Breast epithelium (tissue), 4 donors: Measurements from ENCODE around the gene ZNF830. TPM values are rescaled to one million over a fixed set of nuclear protein-coding genes. Genes with fewer than 3 reads are reported as not detected.
"Not testable (repeated sequence)": the region's sequence is repeated elsewhere in the genome, so short reads cannot be mapped to it uniquely, and the experiment has no call there.

Experiments used
- DNase-seq, 2 donors: peaks; one replicate each; pipeline ENCODE4 v3.0.0-alpha.2; 2019; ENCODE audit warnings: low spot score in 2 of 2
- H3K27ac ChIP-seq, 2 donors: fragments of 200-600 bp; sonication (generic) in 1 of 2; one replicate each; pipeline ENCODE4 v1.5.1; 2016 to 2019; ENCODE audit warnings: mild to moderate bottlenecking in 1 of 2
- H3K27me3 ChIP-seq, 2 donors: fragments of 200-600 bp; sonication (generic) in 1 of 2; one replicate each; pipeline versions ENCODE4 v1.5.1 to v1.6.0; 2017 to 2019; ENCODE audit warnings: control low read depth in 1 of 2, mild to moderate bottlenecking in 1 of 2
- H3K36me3 ChIP-seq: fragments of 200-600 bp; one replicate; pipeline ENCODE4 v1.5.1; 2019
- H3K4me1 ChIP-seq, 2 donors: fragments of 200-600 bp; sonication (generic); one replicate each; pipeline ENCODE4 v1.5.1; 2016 to 2019; ENCODE audit warnings: control low read depth in 1 of 2
- H3K4me3 ChIP-seq, 3 donors: fragments of 200-600 bp; sonication (generic); 1 replicate in 2 of 3; 2 replicates in 1 of 3; pipeline ENCODE4 v1.5.1; 2016 to 2019; ENCODE audit warnings: mild to moderate bottlenecking in 3 of 3, moderate library complexity in 2 of 3
- H3K9me3 ChIP-seq, 2 donors: fragments of 200-600 bp; sonication (generic) in 1 of 2; one replicate each; pipeline ENCODE4 v1.5.1; 2016 to 2019; ENCODE audit warnings: control low read depth in 1 of 2
- CTCF ChIP-seq, 3 donors: fragments of 450-650 bp; IDR thresholded peaks; one replicate each; pipeline ENCODE4 v1.5.1; 2016 to 2017; ENCODE audit warnings: antibody characterized with exemption in 3 of 3, mild to moderate bottlenecking in 3 of 3, moderate library complexity in 3 of 3
- POLR2A ChIP-seq: fragments of 450-650 bp; IDR thresholded peaks from one replicate; pipeline ENCODE4 v1.6.1; 2016; ENCODE audit warnings: antibody characterized with exemption, mild to moderate bottlenecking, moderate library complexity
- POLR2AphosphoS5 ChIP-seq, 3 donors: sonication (generic); formaldehyde crosslinking; IDR thresholded peaks; one replicate each; pipeline ENCODE4 v1.6.1; 2017; ENCODE audit warnings: antibody characterized with exemption in 3 of 3
- intact Hi-C: fragments of 100-400 bp; cut with DNase I; formaldehyde crosslinking; loops from one replicate; pipeline ENCODE4 v1.15.1; 2023; ENCODE audit warnings: low total_unique reads
- total RNA-seq, 3 donors: library from RNA; depleted of rRNA; stranded (reverse); fragments of >200 nt; gene quantifications; one replicate each; pipeline ENCODE4 v1.1.0, GENCODE V29; 2016

The ZNF830 gene
- total RNA-seq, 3 donors from 2014 or later: 11.4 to 17.6 (median 15.1) TPM

- Histone ChIP-seq H3K27ac (peak overlapping the region; percentile 75 to 79), H3K27me3 (no peaks in the 10 kb centered on the region), H3K9me3 (no peaks in the 10 kb centered on the region), H3K4me1 (peaks cover 0 to 9% of the 10 kb centered on the region in 2 donors), H3K36me3 (no peaks in the 10 kb centered on the region), H3K4me3 (no peak overlapping the region)
- peak in 1 of 2 donors; percentile 48 for DNase-seq
- intact Hi-C loops: no loop called here
- TF ChIP-seq POLR2A (no peak), CTCF (IDR thresholded peaks at IDR 0.05) (peak in 2 of 3 donors; percentile 40 to 60)
Measured at GRCh38 chr17:34998205-34998604, 36.9 kb downstream of the ZNF830 start.

DNA sequence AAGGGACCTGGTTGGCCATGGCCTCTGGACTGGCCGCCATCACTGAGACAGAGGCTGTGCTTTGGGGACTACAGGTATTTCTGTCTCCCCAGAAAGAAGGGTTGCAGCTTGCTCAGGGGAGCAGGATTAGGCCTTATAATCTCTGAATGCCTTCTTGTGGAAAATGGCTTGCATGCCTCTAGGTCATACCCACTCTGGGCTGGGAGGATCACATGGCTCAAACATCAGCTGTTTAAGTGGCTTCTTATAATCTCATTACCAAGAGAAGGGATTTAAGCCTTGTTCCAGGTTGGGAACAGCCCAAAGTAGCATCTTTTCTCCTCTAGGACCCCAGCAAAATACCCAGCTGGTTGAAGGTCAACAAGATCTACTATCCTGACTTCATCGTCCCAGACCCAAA is 38.1 kb downstream of the ZNF830 start:
- intact Hi-C loops: no loop called here
- DNase-seq: no peak
- Histone ChIP-seq H3K36me3 (no peaks in the 10 kb centered on the region), H3K9me3 (no peaks in the 10 kb centered on the region), H3K4me3 (no peak overlapping the region), H3K4me1 (peaks cover 0 to 9% of the 10 kb centered on the region in 2 donors), H3K27me3 (no peaks in the 10 kb centered on the region), H3K27ac (no peak overlapping the region)
- TF ChIP-seq POLR2A (no peak), POLR2AphosphoS5 (IDR thresholded peaks at IDR 0.05) (no peak)

GRCh38 chr17:35000965-35001364 is 39.6 kb downstream of the ZNF830 start:
- H3K4me3 ChIP-seq, DNase-seq, H3K9me3 ChIP-seq, H3K27ac ChIP-seq, intact Hi-C loops, H3K36me3 ChIP-seq, H3K27me3 ChIP-seq, H3K4me1 ChIP-seq: not testable (repeated sequence)

- no peaks in the 10 kb centered on the region for H3K36me3 ChIP-seq
- no peaks in the 10 kb centered on the region for H3K9me3 ChIP-seq
- intact Hi-C loops: no loop called here
- no peak for TF ChIP-seq POLR2AphosphoS5 (IDR thresholded peaks at IDR 0.05)
- no peak for TF ChIP-seq CTCF (IDR thresholded peaks at IDR 0.05)
- TF ChIP-seq POLR2A: no peak
- H3K4me3 ChIP-seq: no peak overlapping the region
- H3K4me1 ChIP-seq: peaks cover 0 to 9% of the 10 kb centered on the region in 2 donors
- peak overlapping the region in 1 of 2 donors; percentile 15 for H3K27ac ChIP-seq
- no peak for DNase-seq
- H3K27me3 ChIP-seq: no peaks in the 10 kb centered on the region
Measured at GRCh38 chr17:35001549-35001948, 40.2 kb downstream of the ZNF830 start.

DNA sequence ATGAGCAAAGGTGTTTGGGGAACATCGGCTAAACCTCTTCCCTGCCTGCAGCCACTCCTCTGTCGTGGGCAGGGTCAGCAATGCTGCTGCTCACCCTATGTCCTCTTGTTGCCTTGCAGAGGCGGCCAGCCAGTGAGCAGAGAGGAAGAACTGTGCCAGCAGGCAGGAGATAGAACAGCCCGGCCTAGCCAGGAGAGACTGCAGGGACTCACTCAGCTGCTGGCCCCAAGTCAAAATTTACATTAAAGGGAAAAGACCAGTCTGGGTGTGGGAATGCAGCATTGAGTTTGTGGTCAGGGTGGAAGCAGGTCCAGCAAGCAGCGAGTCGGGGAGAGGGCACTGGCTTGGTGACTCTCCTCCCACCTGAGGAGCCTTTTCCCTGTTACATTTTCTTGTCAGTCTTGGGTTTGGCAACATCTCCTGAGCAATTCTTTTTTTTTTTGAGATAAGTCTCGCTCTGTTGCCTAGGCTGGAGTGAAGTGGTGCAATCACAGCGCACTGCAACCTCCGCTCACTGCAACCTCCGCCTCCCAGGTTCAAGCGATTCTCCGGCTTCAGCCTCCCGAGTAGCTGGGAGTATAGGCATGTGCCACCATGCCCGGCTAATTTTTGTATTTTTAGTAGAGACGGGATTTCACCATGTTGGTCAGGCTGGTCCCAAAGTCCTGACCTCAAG is 41.7 kb downstream of the ZNF830 start:
- H3K4me1 ChIP-seq: no peaks in the 10 kb centered on the region
- H3K27me3 ChIP-seq: no peaks in the 10 kb centered on the region
- TF ChIP-seq POLR2AphosphoS5 (IDR thresholded peaks at IDR 0.05) (no peak), CTCF (IDR thresholded peaks at IDR 0.05) (no peak), POLR2A (no peak)
- DNase-seq: no peak
- no peaks in the 10 kb centered on the region for H3K36me3 ChIP-seq
- intact Hi-C loops: no loop called here
- H3K9me3 ChIP-seq: no peaks in the 10 kb centered on the region
- H3K4me3 ChIP-seq: no peak overlapping the region
- H3K27ac ChIP-seq: peak overlapping the region; percentile 3 to 48

GRCh38 chr17:35003778-35004177 is 42.4 kb downstream of the ZNF830 start:
- no peak for TF ChIP-seq CTCF (IDR thresholded peaks at IDR 0.05)
- no peak for TF ChIP-seq POLR2AphosphoS5 (IDR thresholded peaks at IDR 0.05)
- no peak for TF ChIP-seq POLR2A
- Histone ChIP-seq H3K9me3 (no peaks in the 10 kb centered on the region), H3K4me3 (no peak overlapping the region), H3K4me1 (no peaks in the 10 kb centered on the region), H3K27me3 (no peaks in the 10 kb centered on the region), H3K27ac (peak overlapping the region in 1 of 2 donors; percentile 3), H3K36me3 (no peaks in the 10 kb centered on the region)
- intact Hi-C loops: no loop called here
- no peak for DNase-seq
